HCT116 (cell line): ENCODE results near the gene UBE2S.

Source experiments
- CEBPB ChIP-seq: IDR thresholded peaks from 2 replicates; pipeline ENCODE4 v1.6.1; 2012; ENCODE audit warnings: low read depth
- CTCF ChIP-seq, 3 experiments: fragments of 200-600 bp in 1 of 3; sonication (generic) in 1 of 3; IDR thresholded peaks in 2 of 3; conservative IDR thresholded peaks in 1 of 3; 2 replicates each; pipeline ENCODE4 v1.5.1; 2012 to 2017; ENCODE audit warnings: low read depth in 2 of 3, low read length in 2 of 3, antibody characterized with exemption in 1 of 3, borderline replicate concordance in 1 of 3, control low read depth in 1 of 3, mild to moderate bottlenecking in 1 of 3, mixed read lengths in 1 of 3, mixed run types in 1 of 3, moderate library complexity in 1 of 3; ENCODE audit not compliant: insufficient read depth in 1 of 3
- EZH2 ChIP-seq: fragments of 200-600 bp; sonication (generic); IDR thresholded peaks from 2 replicates; pipeline ENCODE4 v1.6.1; 2017; ENCODE audit warnings: antibody characterized with exemption, mixed run types
- JUND ChIP-seq: IDR thresholded peaks from 2 replicates; pipeline ENCODE4 v1.6.1; 2012
- MAX ChIP-seq: IDR thresholded peaks from 2 replicates; pipeline ENCODE4 v1.6.1; 2012
- POLR2AphosphoS5 ChIP-seq: IDR thresholded peaks from 2 replicates; pipeline ENCODE4 v1.6.1; 2011; ENCODE audit warnings: mild to moderate bottlenecking, low read depth, low read length, moderate library complexity
- TF ChIP-seq, protein P1 (sequence below): IDR thresholded peaks from 2 replicates; pipeline ENCODE4 v1.6.1; 2012; ENCODE audit warnings: low read depth

GRCh38 chr19:55365964-55366363, 41.6 kb downstream of the UBE2S start:
- no peak for TF ChIP-seq MAX
- no peak for TF ChIP-seq CTCF (IDR thresholded peaks at IDR 0.05 in 2 of 3, conservative IDR thresholded peaks at IDR 0.05 in 1 of 3; ENCODE audit: borderline replicate concordance in 1 of 3, insufficient read depth in 1 of 3, low read depth in 2 of 3, low read length in 2 of 3)
- TF ChIP-seq POLR2AphosphoS5, result no peak
- TF ChIP-seq JUND, result no peak
- TF ChIP-seq CEBPB, result no peak
- TF ChIP-seq, protein P1, sequence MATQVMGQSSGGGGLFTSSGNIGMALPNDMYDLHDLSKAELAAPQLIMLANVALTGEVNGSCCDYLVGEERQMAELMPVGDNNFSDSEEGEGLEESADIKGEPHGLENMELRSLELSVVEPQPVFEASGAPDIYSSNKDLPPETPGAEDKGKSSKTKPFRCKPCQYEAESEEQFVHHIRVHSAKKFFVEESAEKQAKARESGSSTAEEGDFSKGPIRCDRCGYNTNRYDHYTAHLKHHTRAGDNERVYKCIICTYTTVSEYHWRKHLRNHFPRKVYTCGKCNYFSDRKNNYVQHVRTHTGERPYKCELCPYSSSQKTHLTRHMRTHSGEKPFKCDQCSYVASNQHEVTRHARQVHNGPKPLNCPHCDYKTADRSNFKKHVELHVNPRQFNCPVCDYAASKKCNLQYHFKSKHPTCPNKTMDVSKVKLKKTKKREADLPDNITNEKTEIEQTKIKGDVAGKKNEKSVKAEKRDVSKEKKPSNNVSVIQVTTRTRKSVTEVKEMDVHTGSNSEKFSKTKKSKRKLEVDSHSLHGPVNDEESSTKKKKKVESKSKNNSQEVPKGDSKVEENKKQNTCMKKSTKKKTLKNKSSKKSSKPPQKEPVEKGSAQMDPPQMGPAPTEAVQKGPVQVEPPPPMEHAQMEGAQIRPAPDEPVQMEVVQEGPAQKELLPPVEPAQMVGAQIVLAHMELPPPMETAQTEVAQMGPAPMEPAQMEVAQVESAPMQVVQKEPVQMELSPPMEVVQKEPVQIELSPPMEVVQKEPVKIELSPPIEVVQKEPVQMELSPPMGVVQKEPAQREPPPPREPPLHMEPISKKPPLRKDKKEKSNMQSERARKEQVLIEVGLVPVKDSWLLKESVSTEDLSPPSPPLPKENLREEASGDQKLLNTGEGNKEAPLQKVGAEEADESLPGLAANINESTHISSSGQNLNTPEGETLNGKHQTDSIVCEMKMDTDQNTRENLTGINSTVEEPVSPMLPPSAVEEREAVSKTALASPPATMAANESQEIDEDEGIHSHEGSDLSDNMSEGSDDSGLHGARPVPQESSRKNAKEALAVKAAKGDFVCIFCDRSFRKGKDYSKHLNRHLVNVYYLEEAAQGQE, result no peak
- no peak for TF ChIP-seq EZH2
